Activated CD4-positive, alpha-beta T cell treated with anti-CD3 and anti-CD28 coated beads for 1 hour (primary cell): ENCODE data around the gene SSUH2.
"Not testable (repeated sequence)": the region's sequence is repeated elsewhere in the genome, so short reads cannot be mapped to it uniquely, and the experiment has no call there.

Experiments
- DNase-seq: peaks from one replicate; pipeline ENCODE4 v3.0.0-alpha.2; 2020

The SSUH2 gene

GRCh38 chr3:8658306-8659212 is 14.0 kb upstream of the SSUH2 start:
- no peak for DNase-seq

- DNase-seq: no peak
Measured at GRCh38 chr3:8657804-8658305, 13.3 kb upstream of the SSUH2 start.

- DNase-seq: no peak
Measured at GRCh38 chr3:8656240-8656639, 11.6 kb upstream of the SSUH2 start.

- DNase-seq: no peak
Measured at GRCh38 chr3:8655387-8655835, 10.8 kb upstream of the SSUH2 start.

GRCh38 chr3:8654572-8655329 is 10.2 kb upstream of the SSUH2 start:
- DNase-seq: not testable (repeated sequence)

GRCh38 chr3:8653800-8654408 is 9.3 kb upstream of the SSUH2 start:
- DNase-seq: no peak

- DNase-seq: no peak
Measured at GRCh38 chr3:8652324-8652987, 7.9 kb upstream of the SSUH2 start.

GRCh38 chr3:8651418-8652323 is 7.1 kb upstream of the SSUH2 start:
- DNase-seq: no peak

GRCh38 chr3:8650583-8651416 is 6.2 kb upstream of the SSUH2 start:
- DNase-seq: no peak

- DNase-seq: no peak
Measured at GRCh38 chr3:8649757-8650156, 5.2 kb upstream of the SSUH2 start.

- DNase-seq: no peak
Measured at GRCh38 chr3:8648909-8649741, 4.5 kb upstream of the SSUH2 start.

- DNase-seq: no peak
Measured at GRCh38 chr3:8647137-8647985, 2.8 kb upstream of the SSUH2 start.

GRCh38 chr3:8646313-8646938 is 1.8 kb upstream of the SSUH2 start:
- no peak for DNase-seq

GRCh38 chr3:8645712-8646111 is 1.1 kb upstream of the SSUH2 start:
- no peak for DNase-seq

GRCh38 chr3:8643693-8644365 is 769 bp downstream of the SSUH2 start:
- no peak for DNase-seq

GRCh38 chr3:8642001-8642400 is 2.6 kb downstream of the SSUH2 start:
- DNase-seq: no peak

GRCh38 chr3:8641472-8641871 is 3.1 kb downstream of the SSUH2 start:
- no peak for DNase-seq

GRCh38 chr3:8640223-8640622 is 4.4 kb downstream of the SSUH2 start:
- DNase-seq: no peak
